HG03280 (cell line): ENCODE results near the gene SYNPO2.
"Not testable (repeated sequence)": the region's sequence is repeated elsewhere in the genome, so short reads cannot be mapped to it uniquely, and the experiment has no call there.

Experiments
- ATAC-seq: cut with Tn5 transposase; IDR thresholded peaks from one replicate; pipeline ENCODE4 v1.9.1; 2021; ENCODE audit warnings: mild to moderate bottlenecking, moderate library complexity; ENCODE audit not compliant: unreplicated experiment

The SYNPO2 gene

DNA sequence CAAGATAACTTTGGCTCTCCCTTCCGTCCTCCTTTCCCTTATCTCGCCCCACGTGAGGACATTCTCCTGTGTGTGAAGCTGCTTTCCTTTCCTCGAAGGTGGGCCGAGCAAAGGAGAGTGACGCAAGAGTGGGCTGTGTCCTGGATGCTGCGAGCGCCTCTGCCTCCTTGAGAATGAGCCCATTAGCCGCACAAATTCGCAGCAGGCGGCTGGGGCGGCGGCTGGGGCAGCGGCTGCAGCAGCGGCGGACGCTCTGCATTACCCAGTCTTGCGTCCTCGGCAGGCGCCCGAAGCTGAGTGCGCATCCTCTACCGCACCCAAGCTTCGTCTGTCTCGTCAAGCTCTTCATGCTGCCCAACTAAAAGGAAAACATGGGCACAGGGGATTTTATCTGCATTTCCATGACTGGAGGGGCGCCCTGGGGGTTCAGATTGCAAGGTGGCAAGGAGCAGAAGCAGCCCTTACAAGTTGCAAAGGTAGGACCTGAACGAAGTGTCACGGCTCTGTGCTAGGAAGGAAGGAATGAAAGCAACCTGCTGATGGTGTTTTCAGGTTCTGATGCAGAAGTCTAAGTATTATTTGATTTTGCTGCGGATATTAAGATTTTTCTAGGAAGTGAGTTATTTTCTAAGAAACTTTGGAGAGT, at the start of gene SYNPO2:
SYNPO2 (plus strand) TSS at position 189 of the 646 bp plus-strand sequence; CDS start at position 372, 183 bp downstream.
- no peak for ATAC-seq

DNA sequence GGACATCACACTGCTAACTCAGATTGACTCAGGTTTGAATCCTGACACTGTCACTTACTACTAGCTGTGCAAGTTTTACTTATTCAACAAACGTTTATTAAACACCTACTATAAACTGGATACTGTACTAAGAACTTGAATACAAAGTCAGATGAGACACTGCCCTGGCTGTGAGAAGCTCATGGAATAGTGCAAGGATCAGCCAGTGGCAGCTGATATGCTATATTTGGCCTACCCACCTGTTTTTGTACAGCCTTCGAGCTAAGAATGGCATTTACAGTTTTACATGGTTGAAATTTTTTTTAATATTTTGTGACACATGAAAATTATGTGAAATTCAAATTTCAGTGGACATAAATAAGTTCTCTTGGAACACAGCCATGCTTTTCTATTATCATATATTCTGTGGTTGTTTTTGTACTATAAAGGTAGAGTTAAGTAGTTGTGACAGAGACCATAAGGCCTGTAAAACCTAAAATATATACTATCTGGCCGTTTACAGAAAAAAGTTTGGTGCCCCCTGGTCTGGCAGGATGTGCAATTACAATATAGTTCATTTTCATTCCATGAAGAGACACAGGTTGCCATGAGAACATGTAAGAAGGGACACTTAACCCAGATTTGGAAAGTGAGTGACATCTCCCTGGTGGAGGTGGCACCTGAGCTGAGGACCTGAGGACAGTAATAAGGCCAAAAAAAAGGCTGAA, 49.3 kb upstream of the SYNPO2 start:
- ATAC-seq: no peak

- ATAC-seq: no peak
Measured at GRCh38 chr4:118842055-118842454, 46.6 kb upstream of the SYNPO2 start.

DNA sequence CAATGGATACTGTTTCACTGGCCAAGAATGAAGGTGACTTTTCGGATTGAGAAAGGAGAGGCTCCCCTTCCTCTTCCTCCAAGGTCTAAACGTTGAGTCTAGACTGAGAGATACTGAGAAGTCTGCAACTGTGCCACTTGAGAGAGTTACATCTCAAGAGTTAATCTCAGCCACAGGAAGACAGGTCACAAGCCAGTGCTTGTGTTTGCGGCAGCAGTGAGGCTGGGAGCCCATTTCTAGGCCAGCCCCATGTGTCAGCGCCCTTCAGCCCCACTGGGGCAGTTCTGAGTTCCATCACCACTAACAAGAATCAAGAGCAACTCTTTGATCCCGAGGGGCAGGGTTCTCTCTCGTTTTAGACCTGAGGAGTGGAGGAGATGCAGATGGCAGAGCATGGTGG, 45.4 kb upstream of the SYNPO2 start:
- no peak for ATAC-seq

DNA sequence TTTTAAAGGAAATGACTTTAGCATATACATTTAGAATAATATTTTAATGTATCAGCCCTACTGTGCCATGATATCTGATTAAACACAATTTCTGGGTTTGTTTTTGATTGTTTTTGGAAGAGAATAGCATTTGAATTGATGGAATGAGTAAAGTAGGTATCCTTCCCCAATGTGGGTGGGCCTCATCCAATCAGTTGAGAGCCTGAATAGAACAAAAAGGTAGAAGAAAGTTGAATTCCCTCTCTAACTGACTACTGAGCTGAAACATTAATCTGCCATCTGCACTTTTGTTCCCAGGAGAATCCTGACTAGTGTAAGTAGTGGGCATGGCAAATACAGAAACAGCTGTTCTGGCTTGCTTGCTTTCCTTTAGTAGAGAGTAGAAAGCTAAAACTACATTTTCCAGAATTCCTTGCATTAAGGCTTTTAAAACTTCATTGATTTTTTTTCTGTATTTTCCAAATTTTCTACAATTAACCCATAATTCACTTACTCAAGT, 43.1 kb upstream of the SYNPO2 start:
- no peak for ATAC-seq

DNA sequence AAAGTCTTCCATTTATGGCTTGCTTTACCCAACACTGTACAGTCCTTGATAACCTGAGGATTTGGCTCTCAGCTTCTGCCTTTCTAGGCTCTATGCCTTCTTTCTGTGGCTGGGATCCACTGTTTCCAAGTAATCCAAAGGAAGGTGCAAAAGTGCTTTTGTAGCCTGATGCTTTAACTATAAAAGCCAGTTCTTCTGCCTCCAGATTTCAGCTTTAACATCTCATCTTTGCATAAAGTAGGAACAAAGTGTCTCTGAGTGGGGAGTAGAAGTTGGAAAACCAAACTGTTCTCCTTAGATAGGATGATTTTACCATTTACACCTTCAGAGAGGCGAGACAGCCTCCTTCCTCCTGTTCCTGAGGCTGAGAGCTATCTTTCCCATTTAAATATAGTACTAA, 41.7 kb upstream of the SYNPO2 start:
- ATAC-seq: no peak

DNA sequence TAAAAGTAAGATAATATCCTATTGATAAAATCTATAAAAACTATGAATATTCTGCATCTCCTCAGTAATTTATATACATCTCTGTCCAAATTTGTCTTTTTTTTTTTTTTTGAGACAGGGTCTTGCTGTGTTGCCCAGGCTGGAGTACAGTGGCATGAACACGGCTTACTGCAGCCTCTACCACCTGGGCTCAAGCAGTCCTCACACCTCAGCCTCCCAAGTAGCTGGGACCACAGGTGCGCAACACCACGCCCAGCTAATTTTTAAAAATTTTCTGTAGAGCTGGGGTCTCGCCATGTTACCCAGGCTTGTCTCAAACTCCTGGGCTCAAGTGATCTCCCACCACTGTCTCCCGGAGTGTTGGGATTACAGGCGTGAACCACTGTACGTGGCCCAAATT, 40.4 kb upstream of the SYNPO2 start:
- ATAC-seq: no peak

- ATAC-seq: no peak
Measured at GRCh38 chr4:118848901-118849300, 39.8 kb upstream of the SYNPO2 start.

GRCh38 chr4:118849867-118850487, 38.7 kb upstream of the SYNPO2 start:
- ATAC-seq: no peak

DNA sequence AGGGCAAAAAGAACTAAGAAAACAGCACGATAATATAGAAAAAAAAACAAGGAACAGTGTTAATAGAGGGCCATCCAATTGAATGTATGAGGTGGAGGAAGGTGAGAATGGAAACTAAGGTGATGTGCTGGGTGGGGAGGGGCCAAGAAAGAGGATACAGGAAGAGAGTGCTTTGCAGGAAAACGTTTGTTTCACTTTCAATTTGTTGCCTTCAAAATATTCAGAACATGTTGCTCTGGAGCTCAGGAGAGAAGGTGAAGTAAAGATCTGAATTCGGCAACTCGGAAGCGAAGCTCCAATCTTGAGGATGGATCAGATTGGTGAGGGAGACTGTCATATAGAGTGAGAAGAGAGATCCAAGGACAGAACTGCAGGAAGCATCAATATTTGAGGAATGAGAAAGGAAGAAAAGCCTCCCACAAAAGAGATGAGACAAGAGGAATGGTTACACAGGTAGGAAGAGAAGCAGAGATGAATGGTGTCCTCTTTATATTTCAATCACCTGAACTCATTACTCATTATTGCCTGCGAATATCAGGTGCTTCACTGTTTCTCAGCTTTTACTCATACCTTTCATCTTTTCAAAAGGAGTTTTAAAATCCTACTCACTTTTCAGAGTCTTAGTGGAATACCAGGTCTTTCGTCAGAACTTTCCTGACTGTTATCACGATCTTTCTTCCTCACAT, 38.0 kb upstream of the SYNPO2 start:
- ATAC-seq: peak; percentile 77

GRCh38 chr4:118857760-118858159, 30.9 kb upstream of the SYNPO2 start:
- no peak for ATAC-seq

DNA sequence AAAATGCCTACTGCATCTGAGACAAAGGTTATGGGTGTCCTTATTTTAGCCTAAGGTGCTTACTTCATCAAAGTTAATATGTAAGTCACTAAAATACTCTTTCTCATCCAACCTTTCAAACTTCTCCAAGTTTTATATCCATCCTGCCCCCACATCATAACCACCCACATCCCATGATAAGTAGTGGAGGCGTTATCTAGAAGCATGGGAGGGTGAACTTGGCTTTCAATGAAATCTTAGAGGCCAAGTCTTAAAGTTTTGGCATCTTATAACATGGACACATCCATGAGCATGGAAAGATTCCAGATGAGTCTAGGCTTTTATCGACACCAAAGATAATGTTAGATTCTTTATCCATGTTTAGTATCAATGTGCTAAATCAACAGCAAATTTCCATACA, 29.9 kb upstream of the SYNPO2 start:
- ATAC-seq: no peak

DNA sequence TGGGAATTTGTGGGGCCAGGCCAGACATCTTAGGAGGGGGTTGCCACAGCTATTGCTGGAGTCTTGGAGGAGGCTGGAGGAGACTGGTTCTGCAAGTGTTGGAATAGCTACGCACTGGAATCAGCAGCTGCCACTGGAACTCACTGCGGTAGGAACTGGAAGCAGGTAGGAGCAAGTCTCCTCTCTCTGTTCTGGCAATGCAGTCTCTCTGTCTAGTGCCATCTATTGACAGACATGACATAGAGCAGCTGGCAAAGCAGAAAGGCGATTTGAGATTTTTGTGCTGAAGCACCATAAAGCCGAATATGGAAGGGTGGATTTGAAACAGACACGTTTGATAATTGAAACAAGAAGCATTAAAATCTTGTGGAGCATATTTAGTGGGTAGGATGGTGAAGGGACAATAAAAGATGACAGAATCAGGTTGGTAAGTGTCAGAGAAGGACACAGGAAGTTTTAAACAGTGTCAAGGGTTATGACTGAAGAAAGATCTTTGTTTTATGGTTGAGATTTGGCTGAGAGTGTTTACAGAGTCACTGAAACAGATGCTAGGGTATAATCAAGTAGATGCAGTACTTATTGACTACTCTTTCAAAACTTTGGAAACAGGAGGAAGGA, 23.5 kb upstream of the SYNPO2 start:
- ATAC-seq: peak; percentile 72

DNA sequence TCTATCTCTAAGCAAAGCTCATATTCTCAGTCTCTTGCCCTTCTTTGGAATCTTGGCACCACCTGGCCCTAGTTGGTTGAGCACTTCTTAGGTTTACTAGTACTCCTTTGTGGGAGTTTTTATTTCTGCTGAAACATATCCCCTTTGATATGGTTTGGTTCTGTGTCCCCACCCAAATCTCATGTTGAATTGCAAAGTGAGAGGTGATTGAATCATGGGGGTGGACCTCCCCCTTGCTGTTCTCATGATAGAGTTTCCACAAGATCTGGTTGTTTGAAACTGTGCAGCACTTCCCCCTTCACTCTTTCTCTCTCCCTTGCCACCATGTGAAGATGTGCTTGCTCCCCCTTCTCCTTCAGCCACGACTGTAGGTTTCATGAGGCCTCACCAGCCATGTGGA, 22.2 kb upstream of the SYNPO2 start:
- ATAC-seq: no peak

- ATAC-seq: no peak
Measured at GRCh38 chr4:118867311-118868067, 21.2 kb upstream of the SYNPO2 start.

DNA sequence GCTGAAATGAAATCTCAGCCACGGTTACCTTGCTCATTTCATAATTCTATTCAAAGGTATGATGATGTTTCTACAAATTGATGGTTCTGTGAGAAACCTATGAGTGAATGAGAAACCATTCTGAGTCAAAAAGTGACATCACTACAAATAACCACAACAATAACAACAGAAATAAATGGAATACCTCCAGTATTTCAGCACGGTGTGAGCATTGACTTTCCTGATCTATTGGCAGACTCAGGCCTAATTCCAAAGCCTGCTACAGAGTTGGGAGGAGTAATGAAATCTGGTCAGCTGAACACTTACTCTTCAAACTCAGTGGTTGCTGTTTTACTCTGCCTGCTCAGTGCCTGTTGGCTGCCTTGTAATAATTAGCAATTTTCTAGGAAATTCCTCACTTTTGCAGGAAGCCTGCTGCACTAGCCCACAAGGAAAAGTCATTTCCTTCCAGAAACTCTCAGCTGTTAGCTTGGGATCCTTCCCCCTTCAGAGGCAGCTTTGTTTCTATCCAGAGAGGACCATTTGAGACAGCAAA, 18.8 kb upstream of the SYNPO2 start:
- no peak for ATAC-seq

- ATAC-seq: no peak
Measured at GRCh38 chr4:118872181-118872580, 16.5 kb upstream of the SYNPO2 start.

DNA sequence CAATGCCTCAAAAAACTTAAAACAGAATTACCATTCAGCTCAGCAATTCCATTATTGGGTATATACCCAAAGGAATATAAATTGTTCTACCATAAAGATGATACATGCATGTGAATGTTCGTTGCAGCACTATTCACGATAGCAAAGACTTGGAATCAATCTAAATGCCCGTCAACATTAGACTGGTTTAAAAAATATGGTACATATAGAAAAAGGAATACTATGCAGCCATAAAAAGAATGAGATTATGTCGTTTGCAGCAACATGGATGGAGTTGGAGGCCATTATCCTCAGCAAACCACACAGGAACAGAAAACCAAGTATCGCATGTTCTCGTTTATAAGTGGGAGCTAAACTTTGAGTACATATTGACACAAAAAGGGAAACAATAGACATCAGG, 10.9 kb upstream of the SYNPO2 start:
- no peak for ATAC-seq

- ATAC-seq: not testable (repeated sequence)
Measured at GRCh38 chr4:118878507-118878906, 10.1 kb upstream of the SYNPO2 start.

- no peak for ATAC-seq
Measured at GRCh38 chr4:118879409-118879808, 9.2 kb upstream of the SYNPO2 start.
